ENCODE data around the gene ZSCAN10. TPM values are rescaled to one million over a fixed set of nuclear protein-coding genes. Genes with fewer than 3 reads are reported as not detected.

Gene ZSCAN10
- total RNA-seq, 1 experiment from 2014 or later = 207 TPM

GRCh38 chr16:3144321-3144983 lies 45.4 kb upstream of the ZSCAN10 start:
- H3K9ac ChIP-seq (ENCODE audit: extremely low read depth, insufficient read length, low read length) = no peak overlapping the region
- Mint-ChIP-seq H3K4me3 (no peak overlapping the region; a peak in 1 of 5 replicates), H3K9me3 (no peaks in the 10 kb centered on the region), H3K36me3 (ENCODE audit: insufficient read depth in 1 of 3, low read depth in 3 of 3) (peaks cover 5 to 16% (median 12%) of the 10 kb centered on the region in 3 experiments; a peak in 5 of 7 replicates), H3K4me1 (peaks cover 5 to 8% of the 10 kb centered on the region in 2 experiments; a peak in 3 of 4 replicates), H3K27ac (peak overlapping the region in 1 of 3 experiments; percentile 47; a peak in 1 of 7 replicates), H3K27me3 (ENCODE audit: low read depth) (peaks cover 33% of the 10 kb centered on the region)
- H2BK5ac ChIP-seq (ENCODE audit: insufficient read length, low read length) = no peak overlapping the region
- H2AFZ ChIP-seq (ENCODE audit: low read length) = no peak overlapping the region
- no peak overlapping the region for H3T11ph ChIP-seq (ENCODE audit: low read length)
- no peaks in the 10 kb centered on the region for H3K79me2 ChIP-seq (ENCODE audit: insufficient read depth, low read length)
- no peak overlapping the region for H2BK12ac ChIP-seq (ENCODE audit: insufficient read length, low read depth, low read length)
- no peak overlapping the region for H3K56ac ChIP-seq (ENCODE audit: insufficient read length, low read depth, low read length)
- WGBS (ENCODE audit: extremely low coverage, insufficient read length, low lambda C conversion rate) = no CpG with 5 or more reads among the region's 18 CpGs
- no peak overlapping the region for H4K5ac ChIP-seq (ENCODE audit: insufficient read length, low read depth, low read length)
- H2BK120ac ChIP-seq (ENCODE audit: low read depth, low read length, poor library complexity, severe bottlenecking) = no peak overlapping the region
- DNase-seq = peak; percentile 26
- no peaks in the 10 kb centered on the region for H3K27me3 ChIP-seq (ENCODE audit: insufficient read depth, low read length)
- TF ChIP-seq CTCF (conservative IDR thresholded peaks at IDR 0.05) = no peak
- H3K79me1 ChIP-seq (ENCODE audit: insufficient read depth, low read depth, low read length, poor library complexity, severe bottlenecking) = no peaks in the 10 kb centered on the region
- no peak overlapping the region for H3K4me2 ChIP-seq (ENCODE audit: insufficient read depth, insufficient read length, low read length)
- H2BK20ac ChIP-seq (ENCODE audit: low read depth, low read length, poor library complexity, severe bottlenecking) = no peak overlapping the region
- H3K23me2 ChIP-seq (ENCODE audit: insufficient read length, low read depth, low read length, poor library complexity, severe bottlenecking) = no peaks in the 10 kb centered on the region
- H3K27ac ChIP-seq (ENCODE audit: insufficient read length, low read depth, low read length) = no peak overlapping the region
- H2BK15ac ChIP-seq (ENCODE audit: low read depth, low read length) = no peak overlapping the region
- H4K20me1 ChIP-seq (ENCODE audit: control insufficient read depth, insufficient read depth, insufficient read length) = no peaks in the 10 kb centered on the region
- H3K4ac ChIP-seq (ENCODE audit: low read depth, low read length) = no peak overlapping the region
- H3K18ac ChIP-seq (ENCODE audit: insufficient read length, low read depth, low read length) = no peak overlapping the region
- no peaks in the 10 kb centered on the region for H3K4me1 ChIP-seq (ENCODE audit: insufficient read depth, low read length)
- no peak overlapping the region for H4K8ac ChIP-seq (replicated peaks; ENCODE audit: insufficient read length, low read depth, low read length)
- H3K9me3 ChIP-seq (ENCODE audit: control insufficient read depth, low read depth, low read length) = no peaks in the 10 kb centered on the region
- H3K14ac ChIP-seq (ENCODE audit: insufficient read depth, low read length) = no peak overlapping the region
- H3K23ac ChIP-seq (ENCODE audit: insufficient read length, low read depth, low read length) = no peak overlapping the region
- H2AK5ac ChIP-seq (ENCODE audit: insufficient read length, low read length) = no peak overlapping the region
- H4K91ac ChIP-seq (ENCODE audit: insufficient read length, low read depth, low read length) = no peak overlapping the region

Measured in H9 (cell line).